GM12892 (cell line): ENCODE results near the gene WDR20.

ENCODE experiments used
- DNase-seq: peaks from one replicate; pipeline ENCODE4 v3.0.0; 2011; ENCODE audit not compliant: insufficient read length
- FAIRE-seq: peaks from 2 replicates; lab custom pipeline; 2011; peaks lifted over from hg19 to GRCh38; lab: Jason Lieb, UNC
- POLR2A ChIP-seq: IDR thresholded peaks from 2 replicates; pipeline ENCODE4 v1.6.1; 2011; ENCODE audit warnings: low read depth, low read length, control low read depth
- POLR2AphosphoS5 ChIP-seq: IDR thresholded peaks from 2 replicates; pipeline ENCODE4 v1.6.1; 2011; ENCODE audit warnings: low read depth, low read length, control low read depth
- TAF1 ChIP-seq: IDR thresholded peaks from 2 replicates; pipeline ENCODE4 v1.6.1; 2011; ENCODE audit warnings: low read depth, mild to moderate bottlenecking, control low read depth, low read length, borderline replicate concordance

Gene WDR20

GRCh38 chr14:102252834-102253801, 113.4 kb downstream of the WDR20 start:
- FAIRE-seq (no peak), DNase-seq (no peak)
- TF ChIP-seq POLR2AphosphoS5 (no peak), TAF1 (no peak), POLR2A (no peak)

GRCh38 chr14:102255401-102256190, 115.9 kb downstream of the WDR20 start:
- no peak for FAIRE-seq
- TF ChIP-seq POLR2AphosphoS5: no peak
- no peak for TF ChIP-seq TAF1
- TF ChIP-seq POLR2A: no peak

GRCh38 chr14:102256716-102257115, 117.0 kb downstream of the WDR20 start:
- DNase-seq: no peak
- TF ChIP-seq POLR2AphosphoS5: no peak
- no peak for TF ChIP-seq POLR2A
- no peak for TF ChIP-seq TAF1
- FAIRE-seq: no peak

More at GRCh38 chr14:102255401-102256190, 115.9 kb downstream of the WDR20 start:
- no peak for DNase-seq

GRCh38 chr14:102258136-102258535, 118.4 kb downstream of the WDR20 start:
- FAIRE-seq: no peak
- no peak for DNase-seq
- TF ChIP-seq TAF1 (no peak), POLR2AphosphoS5 (no peak), POLR2A (no peak)
